Stomach (tissue), 9 donors: ENCODE data around the gene METAP1. TPM values are rescaled to one million over a fixed set of nuclear protein-coding genes. Genes with fewer than 3 reads are reported as not detected.

Experiments
- DNase-seq, 2 donors: peaks; one replicate each; pipeline versions ENCODE4 v3.0.0 to v3.0.0-alpha.2; 2013 to 2019
- H3K27ac ChIP-seq, 5 donors: fragments of 200-600 bp in 4 of 5; sonication (generic) in 4 of 5; one replicate each; pipeline ENCODE4 v1.5.1; 2013 to 2019; ENCODE audit warnings: mild to moderate bottlenecking in 1 of 5, moderate library complexity in 1 of 5
- H3K27me3 ChIP-seq, 3 donors: fragments of 200-600 bp; sonication (generic); one replicate each; pipeline ENCODE4 v1.5.1; 2017 to 2019; ENCODE audit warnings: mixed run types in 1 of 3
- H3K36me3 ChIP-seq, 4 donors: fragments of 200-600 bp; sonication (generic); 1 replicate in 3 of 4; 2 replicates in 1 of 4; pipeline ENCODE4 v1.5.1; 2016 to 2019
- H3K4me1 ChIP-seq, 4 donors: fragments of 200-600 bp; sonication (generic); one replicate each; pipeline ENCODE4 v1.5.1; 2016 to 2019
- H3K4me3 ChIP-seq, 4 donors: fragments of 200-600 bp; sonication (generic) in 3 of 4; one replicate each; pipeline ENCODE4 v1.5.1; 2016 to 2019; ENCODE audit warnings: mild to moderate bottlenecking in 1 of 4
- H3K9me3 ChIP-seq, 4 donors: fragments of 200-600 bp; sonication (generic); one replicate each; pipeline ENCODE4 v1.5.1; 2016 to 2019
- EP300 ChIP-seq: sonication (generic); formaldehyde crosslinking; IDR thresholded peaks from one replicate; pipeline ENCODE4 v1.6.1; 2017; ENCODE audit warnings: antibody characterized with exemption
- POLR2A ChIP-seq, 4 donors: fragments of 450-650 bp; IDR thresholded peaks; one replicate each; pipeline ENCODE4 v1.6.1; 2016; ENCODE audit warnings: antibody characterized with exemption in 4 of 4, control low read depth in 2 of 4, mild to moderate bottlenecking in 1 of 4, moderate library complexity in 1 of 4
- POLR2AphosphoS5 ChIP-seq, 3 donors: sonication (generic); formaldehyde crosslinking; IDR thresholded peaks; one replicate each; pipeline ENCODE4 v1.6.1; 2016; ENCODE audit warnings: antibody characterized with exemption in 3 of 3
- WGBS, 5 donors: extraction: QIAGEN DNeasy Blood & Tissue Kit in 3 of 5; methylation state at CpG; one replicate each; pipeline versions ENCODE4 v1.1.5 to v1.1.7; 2013 to 2018; 5-methylcytosine and 5-hydroxymethylcytosine counted together
- intact Hi-C: fragments of 100-400 bp; cut with DNase I; formaldehyde crosslinking; loops from one replicate; pipeline ENCODE4 v1.15.1; 2023; ENCODE audit warnings: low total_unique reads
- polyA plus RNA-seq, 3 donors: library from polyadenylated mRNA; stranded (reverse); fragments of 200-250 nt; gene quantifications; one replicate each; pipeline ENCODE4 v1.2.3, GENCODE V29; 2013
- total RNA-seq, 5 donors: library from RNA; depleted of rRNA; stranded (reverse); fragments of >200 nt; gene quantifications; one replicate each; pipeline versions ENCODE4 v1.1.0 to v1.2.3, GENCODE V29; 2014 to 2016
- TF ChIP-seq, protein P1 (sequence below), 7 experiments: fragments of 450-650 bp in 4 of 7; fragments of 200-600 bp in 3 of 7; sonication (generic) in 3 of 7; IDR thresholded peaks; one replicate each; pipeline ENCODE4 v1.5.1; 2016 to 2019; ENCODE audit warnings: antibody characterized with exemption in 7 of 7, control low read depth in 2 of 7, mild to moderate bottlenecking in 1 of 7
- donor health status: healthy with polysubstance abuse.
- donor health status: Bipolar disorder and iron deficiency.
- donor health status: healthy.

METAP1 gene
- total and polyA plus RNA-seq, 8 donors, result 1.8 to 64.3 (median 32.3) TPM

DNA sequence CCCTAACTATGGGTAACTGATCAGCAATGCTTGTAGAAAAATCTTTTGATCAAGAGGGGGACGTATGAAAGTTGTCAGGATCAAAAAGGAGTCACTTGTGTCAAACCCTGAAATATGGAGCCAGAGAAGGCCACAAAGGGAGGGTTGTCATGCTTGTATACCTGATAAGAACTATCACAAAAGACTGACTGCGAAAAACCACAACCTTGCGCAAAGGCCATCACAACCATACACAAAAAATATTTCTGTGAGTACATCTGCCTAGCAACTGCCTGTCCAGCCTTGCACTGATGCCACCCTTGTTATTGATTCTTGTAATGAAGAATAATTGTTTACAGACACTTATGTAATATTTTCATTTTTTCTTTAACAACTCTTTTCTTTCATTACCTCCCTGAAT lies 43.8 kb upstream of the METAP1 start:
- Histone ChIP-seq H3K4me3 (no peak overlapping the region), H3K4me1 (no peaks in the 10 kb centered on the region), H3K27ac (no peak overlapping the region), H3K27me3 (no peaks in the 10 kb centered on the region), H3K9me3 (no peaks in the 10 kb centered on the region), H3K36me3 (no peaks in the 10 kb centered on the region)
- no peak for DNase-seq
- 83 to 93% (median 89%) methylated on average over 3 of the region's 3 CpGs for WGBS, 5 donors
- intact Hi-C loops, result no loop called here
- TF ChIP-seq EP300, result no peak
- TF ChIP-seq POLR2AphosphoS5 (IDR thresholded peaks at IDR 0.05), result no peak
- TF ChIP-seq POLR2A (IDR thresholded peaks at IDR 0.05), result no peak
- TF ChIP-seq, protein P1, sequence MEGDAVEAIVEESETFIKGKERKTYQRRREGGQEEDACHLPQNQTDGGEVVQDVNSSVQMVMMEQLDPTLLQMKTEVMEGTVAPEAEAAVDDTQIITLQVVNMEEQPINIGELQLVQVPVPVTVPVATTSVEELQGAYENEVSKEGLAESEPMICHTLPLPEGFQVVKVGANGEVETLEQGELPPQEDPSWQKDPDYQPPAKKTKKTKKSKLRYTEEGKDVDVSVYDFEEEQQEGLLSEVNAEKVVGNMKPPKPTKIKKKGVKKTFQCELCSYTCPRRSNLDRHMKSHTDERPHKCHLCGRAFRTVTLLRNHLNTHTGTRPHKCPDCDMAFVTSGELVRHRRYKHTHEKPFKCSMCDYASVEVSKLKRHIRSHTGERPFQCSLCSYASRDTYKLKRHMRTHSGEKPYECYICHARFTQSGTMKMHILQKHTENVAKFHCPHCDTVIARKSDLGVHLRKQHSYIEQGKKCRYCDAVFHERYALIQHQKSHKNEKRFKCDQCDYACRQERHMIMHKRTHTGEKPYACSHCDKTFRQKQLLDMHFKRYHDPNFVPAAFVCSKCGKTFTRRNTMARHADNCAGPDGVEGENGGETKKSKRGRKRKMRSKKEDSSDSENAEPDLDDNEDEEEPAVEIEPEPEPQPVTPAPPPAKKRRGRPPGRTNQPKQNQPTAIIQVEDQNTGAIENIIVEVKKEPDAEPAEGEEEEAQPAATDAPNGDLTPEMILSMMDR (IDR thresholded peaks at IDR 0.05), result no peak

DNA sequence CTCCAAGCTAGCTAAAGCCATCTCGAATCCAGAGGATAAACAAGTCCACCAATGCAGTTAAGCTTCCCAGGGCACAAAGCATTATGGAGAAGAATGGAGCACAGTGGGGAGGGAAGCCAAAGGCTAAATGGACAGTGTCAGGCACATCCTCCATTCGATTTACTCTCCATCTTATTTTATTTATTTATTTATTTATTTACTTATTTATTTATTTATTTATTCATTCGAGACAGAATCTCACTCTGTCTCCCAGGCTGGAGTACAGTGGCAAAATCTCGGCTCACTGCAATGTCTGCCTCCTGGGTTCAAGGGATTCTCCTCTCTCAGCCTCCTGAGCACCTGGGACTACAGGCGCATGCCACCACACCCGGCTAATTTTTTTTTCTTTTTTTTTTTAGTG lies 40.3 kb upstream of the METAP1 start:
- TF ChIP-seq EP300, result no peak
- TF ChIP-seq, protein P1 (IDR thresholded peaks at IDR 0.05), result no peak
- no peak for TF ChIP-seq POLR2A (IDR thresholded peaks at IDR 0.05)
- TF ChIP-seq POLR2AphosphoS5 (IDR thresholded peaks at IDR 0.05), result no peak
- Histone ChIP-seq H3K4me3 (no peak overlapping the region), H3K27me3 (no peaks in the 10 kb centered on the region), H3K4me1 (no peaks in the 10 kb centered on the region), H3K36me3 (no peaks in the 10 kb centered on the region), H3K9me3 (no peaks in the 10 kb centered on the region), H3K27ac (no peak overlapping the region)
- DNase-seq, result no peak
- 82 to 90% (median 88%) methylated on average over 6 of the region's 6 CpGs for WGBS, 5 donors
- intact Hi-C loops, result no loop called here

DNA sequence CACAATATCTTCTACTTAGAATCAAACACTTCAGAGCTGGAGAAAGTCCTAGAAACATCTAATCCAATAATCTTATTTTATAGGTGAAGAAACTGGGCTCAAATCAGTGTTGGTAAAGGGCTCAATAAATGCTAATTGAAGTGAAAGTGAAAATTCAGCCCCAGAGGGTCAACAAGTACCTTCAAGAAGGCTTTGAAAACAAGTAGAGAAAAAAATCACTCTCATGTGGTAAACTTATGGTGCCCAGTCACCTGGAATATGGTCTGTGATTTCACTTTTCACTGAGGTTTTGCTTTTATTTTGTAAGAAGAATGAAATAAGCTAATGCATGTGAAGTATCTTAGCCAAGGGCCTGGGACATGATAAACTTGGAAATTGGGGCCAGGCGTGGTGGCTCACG lies 37.5 kb upstream of the METAP1 start:
- H3K36me3 ChIP-seq, result no peaks in the 10 kb centered on the region
- H3K9me3 ChIP-seq, result no peaks in the 10 kb centered on the region
- intact Hi-C loops, result no loop called here
- H3K27me3 ChIP-seq, result no peaks in the 10 kb centered on the region
- no peak for DNase-seq
- TF ChIP-seq POLR2A (IDR thresholded peaks at IDR 0.05), result no peak
- TF ChIP-seq EP300, result no peak
- TF ChIP-seq, protein P1 (IDR thresholded peaks at IDR 0.05), result no peak
- TF ChIP-seq POLR2AphosphoS5 (IDR thresholded peaks at IDR 0.05), result no peak
- no peak overlapping the region for H3K27ac ChIP-seq
- H3K4me1 ChIP-seq, result no peaks in the 10 kb centered on the region
- H3K4me3 ChIP-seq, result no peak overlapping the region
- WGBS, 5 donors, result 93 to 100% (median 96%) methylated on average over 2 of the region's 2 CpGs

DNA sequence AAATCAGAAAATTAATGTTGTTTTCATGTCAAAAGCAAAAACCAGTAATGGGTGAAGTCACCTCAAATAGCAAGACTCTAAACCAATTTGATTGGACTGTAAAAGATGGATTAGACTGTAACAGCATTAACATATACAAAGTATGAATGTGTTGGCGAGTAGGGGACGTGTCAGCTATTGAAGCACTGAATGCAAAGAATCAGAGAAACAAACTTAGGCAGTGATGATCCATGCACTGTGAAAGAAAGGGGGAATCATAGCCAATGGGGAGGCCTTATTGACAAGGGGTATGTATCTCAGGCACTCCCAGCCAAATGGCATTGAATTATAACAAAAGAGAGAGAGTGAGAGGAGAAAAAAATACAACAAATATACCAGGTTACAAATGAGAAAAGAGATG lies 36.1 kb upstream of the METAP1 start:
- no peak for DNase-seq
- WGBS, 5 donors, result 74 to 94% (median 82%) methylated on average over 2 of the region's 2 CpGs
- Histone ChIP-seq H3K4me1 (no peaks in the 10 kb centered on the region), H3K4me3 (no peak overlapping the region), H3K27me3 (no peaks in the 10 kb centered on the region), H3K27ac (no peak overlapping the region), H3K9me3 (no peaks in the 10 kb centered on the region), H3K36me3 (no peaks in the 10 kb centered on the region)
- TF ChIP-seq POLR2A (IDR thresholded peaks at IDR 0.05), result no peak
- no peak for TF ChIP-seq POLR2AphosphoS5 (IDR thresholded peaks at IDR 0.05)
- TF ChIP-seq, protein P1 (IDR thresholded peaks at IDR 0.05), result no peak
- no peak for TF ChIP-seq EP300
- intact Hi-C loops, result no loop called here
